HG03521 (cell line): Measurements from ENCODE around the gene RFPL4AL1.
"Not testable (repeated sequence)": the region's sequence is repeated elsewhere in the genome, so short reads cannot be mapped to it uniquely, and the experiment has no call there.

Experiments used
- ATAC-seq: cut with Tn5 transposase; IDR thresholded peaks from one replicate; pipeline ENCODE4 v1.9.1; 2021; ENCODE audit warnings: mild to moderate bottlenecking, moderate library complexity; ENCODE audit not compliant: unreplicated experiment

RFPL4AL1 gene

GRCh38 chr19:55768818-55769217 lies at the start of gene RFPL4AL1:
Gene RFPL4AL1, plus strand, starts transcription at chr19:55769118. Its CDS starts 2,687 bp downstream, at chr19:55771805.
- not testable (repeated sequence) for ATAC-seq

- ATAC-seq = no peak
Measured at GRCh38 chr19:55720214-55720746, 48.6 kb upstream of the RFPL4AL1 start.

- no peak for ATAC-seq
Measured at GRCh38 chr19:55720801-55721200, 48.1 kb upstream of the RFPL4AL1 start.

- ATAC-seq = no peak
Measured at GRCh38 chr19:55723491-55723890, 45.4 kb upstream of the RFPL4AL1 start.

- not testable (repeated sequence) for ATAC-seq
Measured at GRCh38 chr19:55730378-55730777, 38.5 kb upstream of the RFPL4AL1 start.

DNA sequence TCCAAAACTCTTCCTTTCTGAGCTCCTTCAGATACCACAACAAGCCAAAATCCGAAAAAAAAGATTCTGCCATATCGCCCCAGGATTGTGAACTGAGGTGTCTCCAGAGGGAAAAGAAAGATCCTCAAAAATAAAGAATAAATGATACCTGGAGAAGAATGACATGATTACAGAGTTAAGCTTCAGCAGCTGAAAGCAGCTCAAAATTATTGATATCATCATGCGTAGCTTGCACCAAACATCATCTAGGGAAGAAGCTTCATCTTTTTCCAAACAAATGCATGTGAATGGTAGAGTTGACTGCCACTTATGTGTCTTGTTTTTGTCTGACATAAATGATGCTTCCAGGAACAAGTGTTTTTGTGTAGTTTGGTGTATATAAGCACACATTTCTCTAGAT lies 30.6 kb upstream of the RFPL4AL1 start, which contains the start of gene NLRP9:
NLRP9 (minus strand) TSS at position 101 of the 400 bp plus-strand sequence; CDS start at position 73, 28 bp downstream.
- ATAC-seq = no peak

DNA sequence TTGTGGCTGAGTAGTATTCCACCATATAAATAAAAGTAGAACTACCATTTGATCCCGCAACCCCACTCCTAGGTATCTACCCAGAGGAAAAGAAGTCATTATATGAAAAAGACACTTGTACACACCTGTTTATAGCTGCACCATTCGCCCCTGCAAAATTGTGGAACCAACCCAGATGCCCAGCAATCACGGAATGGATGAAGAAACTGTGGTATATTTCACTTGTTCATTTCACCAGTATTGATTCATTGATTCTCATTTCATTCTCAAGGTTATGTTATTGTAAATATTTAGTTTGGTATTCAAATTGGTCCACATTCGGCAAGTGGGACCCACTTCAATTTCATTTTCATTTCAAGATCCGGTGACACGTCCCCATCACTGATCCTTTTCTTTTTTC lies 18.2 kb upstream of the RFPL4AL1 start:
- no peak for ATAC-seq

DNA sequence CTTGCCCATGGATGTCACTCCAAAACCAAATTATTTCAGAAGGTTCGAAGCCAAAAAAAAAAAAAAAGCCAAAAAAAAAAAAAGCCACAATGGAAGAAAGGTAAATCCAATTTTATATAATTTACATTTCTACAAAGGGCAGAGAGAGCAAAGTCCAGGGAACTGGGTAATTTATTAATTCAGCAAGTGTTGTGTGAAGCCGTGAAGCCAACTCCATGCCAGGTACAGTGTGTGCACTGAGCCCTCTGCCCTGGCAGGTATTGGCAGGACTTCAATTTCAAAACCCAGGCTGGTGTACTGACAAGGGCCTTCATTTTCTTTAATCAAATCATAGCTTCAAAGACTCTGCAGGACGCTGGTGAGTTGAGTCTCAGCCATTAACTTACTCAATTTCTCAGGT lies 15.5 kb upstream of the RFPL4AL1 start:
- ATAC-seq = no peak

GRCh38 chr19:55756808-55757207 lies 12.1 kb upstream of the RFPL4AL1 start:
- ATAC-seq = not testable (repeated sequence)

- ATAC-seq = not testable (repeated sequence)
Measured at GRCh38 chr19:55758797-55759196, 10.1 kb upstream of the RFPL4AL1 start, which contains the start of gene RFPL4A. Gene RFPL4A, plus strand, starts transcription at chr19:55759097. Its CDS starts 2,704 bp downstream, at chr19:55761801.

DNA sequence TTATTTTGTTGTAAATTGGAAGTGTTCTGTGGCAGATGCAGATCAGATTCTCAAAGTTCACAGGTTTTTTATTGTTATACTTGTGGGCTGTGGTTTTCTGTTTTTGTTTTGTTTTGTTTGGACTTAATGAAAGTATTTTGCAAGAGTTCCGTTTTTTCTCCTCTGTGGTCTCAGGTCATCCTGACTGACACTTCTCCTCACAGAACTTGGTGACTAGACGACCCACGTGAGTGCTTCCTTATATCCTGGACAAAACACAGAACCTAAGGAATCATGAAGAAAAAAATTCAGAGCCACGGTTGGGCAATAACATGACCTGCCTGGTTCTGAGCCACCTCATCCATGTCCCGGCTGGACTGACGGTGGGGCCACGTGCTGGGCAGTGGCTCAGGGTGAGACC lies 2.5 kb upstream of the RFPL4AL1 start:
- no peak for ATAC-seq

DNA sequence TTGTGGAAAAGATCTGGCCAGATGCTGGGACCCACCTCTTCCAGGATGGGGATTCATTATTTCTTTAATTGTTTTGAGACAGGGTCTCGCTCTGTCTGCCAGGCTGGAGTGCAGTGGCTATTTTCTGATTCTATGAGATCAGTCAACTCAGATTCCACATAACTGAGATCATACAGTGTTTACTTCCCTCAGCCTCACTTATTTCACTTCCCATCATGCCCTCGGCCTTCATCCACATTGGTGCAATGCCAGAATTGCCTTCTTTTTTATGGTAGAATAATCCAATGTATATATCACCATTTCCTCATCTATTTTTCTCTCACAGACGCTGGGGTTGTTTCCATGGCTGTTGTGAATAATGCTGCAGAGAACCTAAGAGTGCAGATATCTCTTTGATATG lies 714 bp downstream of the RFPL4AL1 start:
- ATAC-seq = not testable (repeated sequence)

GRCh38 chr19:55777528-55777927 lies 8.6 kb downstream of the RFPL4AL1 start:
- ATAC-seq = no peak

- ATAC-seq = no peak
Measured at GRCh38 chr19:55778331-55778730, 9.4 kb downstream of the RFPL4AL1 start.

GRCh38 chr19:55781112-55781511 lies 12.2 kb downstream of the RFPL4AL1 start:
- no peak for ATAC-seq

- ATAC-seq = no peak
Measured at GRCh38 chr19:55795021-55795420, 26.1 kb downstream of the RFPL4AL1 start.

GRCh38 chr19:55801416-55801815 lies 32.5 kb downstream of the RFPL4AL1 start:
- no peak for ATAC-seq

DNA sequence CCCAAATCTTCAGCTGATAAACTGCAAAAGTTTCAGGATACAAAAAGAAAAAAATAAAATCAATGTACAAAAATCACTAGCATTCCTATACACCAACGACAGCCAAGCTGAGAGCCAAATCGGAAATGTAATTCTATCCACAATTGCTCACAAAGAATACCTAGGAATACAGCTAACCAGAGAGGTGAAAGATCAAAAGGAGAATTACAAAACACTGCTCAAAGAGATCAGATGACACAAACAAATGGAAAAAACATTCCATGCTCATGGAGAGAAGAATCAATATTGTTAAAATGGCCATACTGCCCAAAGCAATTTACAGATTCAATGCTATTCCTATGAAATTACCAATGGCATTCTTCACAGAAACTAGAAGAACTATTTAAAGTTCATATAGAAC lies 33.4 kb downstream of the RFPL4AL1 start:
- ATAC-seq = no peak

DNA sequence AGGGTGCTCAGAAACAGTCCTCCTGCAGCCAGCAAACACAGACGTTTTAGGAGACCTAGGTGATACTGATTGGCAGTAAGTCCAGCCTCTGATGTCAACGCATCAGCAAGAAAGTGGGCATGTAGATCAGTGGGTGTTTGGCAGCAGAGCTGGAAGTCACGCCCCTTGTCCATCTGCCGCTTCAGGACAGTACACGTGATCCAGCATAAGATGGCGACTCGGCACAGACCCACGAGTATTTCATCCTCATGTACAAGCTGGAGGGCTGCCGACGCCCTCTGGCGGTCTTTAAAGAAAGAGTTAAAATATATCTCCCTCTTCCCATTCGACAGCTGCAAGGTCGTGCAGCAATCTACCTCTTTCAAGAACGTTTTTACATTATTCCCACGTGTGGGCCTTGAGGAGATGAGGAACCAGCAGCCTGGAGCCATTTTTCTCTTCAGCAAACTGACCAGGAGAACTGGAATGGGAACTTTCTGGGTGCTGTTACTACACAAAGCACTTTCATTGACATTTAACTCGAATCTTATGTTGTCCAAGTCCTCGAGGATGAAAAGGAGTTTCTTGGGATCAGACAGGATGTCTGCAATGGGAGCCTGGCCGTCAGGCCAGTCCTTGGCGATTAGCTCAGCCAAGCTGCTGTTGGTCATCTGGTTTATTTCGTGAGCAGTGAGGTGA lies 40.6 kb downstream of the RFPL4AL1 start:
- ATAC-seq = no peak

GRCh38 chr19:55811340-55811739 lies 42.4 kb downstream of the RFPL4AL1 start:
- no peak for ATAC-seq

- no peak for ATAC-seq
Measured at GRCh38 chr19:55812449-55812848, 43.5 kb downstream of the RFPL4AL1 start.

DNA sequence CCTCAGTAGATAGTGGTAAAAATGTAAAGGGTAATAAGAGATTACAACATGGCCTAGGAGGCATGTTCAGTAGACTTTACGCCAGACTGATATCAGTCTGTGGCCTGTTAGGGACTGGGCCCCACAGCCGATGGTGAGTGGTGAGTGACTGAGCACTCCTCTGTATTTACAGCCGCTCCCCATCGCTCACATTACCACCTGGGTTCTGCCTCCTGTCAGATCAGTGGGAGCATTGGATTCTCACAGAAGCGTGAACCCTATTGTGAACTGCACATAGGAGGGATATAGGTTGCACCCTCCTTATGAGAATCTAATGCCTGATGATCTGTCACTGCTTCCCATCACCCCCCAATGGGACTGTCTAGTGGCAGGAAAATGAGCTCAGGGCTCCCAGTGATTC lies 45.0 kb downstream of the RFPL4AL1 start:
- ATAC-seq = no peak

GRCh38 chr19:55820037-55820436 lies 51.1 kb downstream of the RFPL4AL1 start:
- ATAC-seq = no peak
